Activated CD4-positive, alpha-beta T cell treated with anti-CD3 and anti-CD28 coated beads for 4 hours (primary cell): ENCODE measurements around the gene ARF1.

Experiments
- DNase-seq, 2 donors: peaks; one replicate each; pipeline ENCODE4 v3.0.0-alpha.2; 2020

The ARF1 gene

DNA sequence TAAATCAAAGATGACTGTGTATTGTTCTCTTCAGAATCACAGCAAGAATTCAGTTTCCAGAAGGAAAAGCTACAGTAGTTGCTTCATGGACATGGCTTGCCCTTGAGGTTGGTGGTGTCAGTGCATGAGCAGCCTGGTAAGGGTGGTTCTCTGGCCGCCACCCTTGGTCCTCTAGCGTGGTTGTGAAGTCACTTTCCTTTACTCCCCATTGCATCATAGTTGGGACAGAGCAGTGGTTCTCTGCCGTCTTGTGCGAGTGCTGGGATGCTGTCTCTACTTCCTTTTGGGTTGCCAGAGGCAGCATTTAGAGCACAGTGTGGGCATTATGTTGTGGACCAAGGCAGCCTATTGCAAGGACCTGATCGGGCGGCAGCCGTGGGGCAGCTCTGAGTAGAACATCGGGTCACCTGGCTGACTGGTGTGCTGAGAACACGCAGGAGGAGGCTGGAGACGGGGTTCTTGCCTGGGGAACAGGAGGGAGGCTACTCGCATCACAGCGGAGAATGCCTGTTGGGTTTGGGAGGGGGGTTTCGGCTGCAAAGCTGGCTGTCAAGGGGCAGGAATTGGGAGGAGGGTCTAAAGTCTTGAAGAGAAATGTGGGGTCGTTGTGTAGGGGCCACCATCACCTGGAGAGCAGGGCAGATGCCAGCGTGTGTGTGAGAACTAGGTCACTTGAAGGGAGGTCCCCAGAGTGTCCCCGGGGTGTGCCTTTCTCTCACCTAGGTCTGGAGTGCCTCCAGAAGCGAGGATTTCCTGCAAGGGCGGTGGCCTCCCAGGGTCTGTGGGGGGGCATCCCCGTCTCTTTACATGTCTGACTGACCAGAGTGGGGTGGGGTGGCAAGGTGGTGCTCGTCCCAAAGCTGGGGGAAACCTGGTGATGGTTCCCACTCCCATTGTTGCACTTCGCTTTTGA lies 6.3 kb downstream of the ARF1 start:
- no peak for DNase-seq

DNA sequence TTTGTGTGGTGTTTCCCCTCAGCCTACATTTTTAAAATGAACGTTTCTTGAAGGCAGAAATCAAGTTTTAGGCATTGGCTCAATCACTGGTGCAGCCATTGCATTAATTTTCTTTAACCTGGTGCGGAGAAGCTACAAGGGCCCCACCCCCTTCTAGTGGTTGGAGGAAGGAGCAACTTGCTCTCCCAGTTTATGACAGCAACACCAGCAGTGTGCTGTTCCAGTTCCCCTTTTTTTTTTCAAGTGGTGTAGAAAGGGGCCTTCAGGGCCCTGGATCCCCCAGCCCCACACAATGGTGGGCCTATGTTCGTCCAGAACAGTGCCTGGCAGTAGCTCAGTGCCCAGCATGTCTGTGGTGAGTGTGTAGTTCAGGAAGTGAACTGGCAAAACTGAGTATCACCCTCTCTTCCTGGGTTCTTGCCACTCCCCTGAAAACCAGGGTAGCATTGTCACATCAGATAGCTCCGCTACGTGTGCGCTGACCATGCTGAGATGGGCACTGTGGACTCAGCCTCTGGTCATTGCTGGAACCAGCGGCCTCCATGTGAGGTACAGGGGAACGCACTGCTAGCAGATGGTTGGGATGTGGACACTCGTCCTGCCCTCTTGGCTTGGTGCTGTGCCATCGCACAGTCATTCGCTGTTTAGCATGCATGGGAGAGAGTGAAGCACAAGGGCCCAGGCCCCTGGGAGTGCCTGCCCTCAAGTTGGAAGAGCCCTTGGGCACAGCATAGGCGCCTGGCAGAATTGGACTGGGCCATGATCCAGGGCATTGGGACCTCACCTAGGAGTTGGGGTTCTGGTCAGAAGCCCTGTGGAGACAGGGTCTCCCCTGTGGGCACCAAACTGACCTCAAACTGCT lies 7.2 kb downstream of the ARF1 start:
- no peak for DNase-seq

DNA sequence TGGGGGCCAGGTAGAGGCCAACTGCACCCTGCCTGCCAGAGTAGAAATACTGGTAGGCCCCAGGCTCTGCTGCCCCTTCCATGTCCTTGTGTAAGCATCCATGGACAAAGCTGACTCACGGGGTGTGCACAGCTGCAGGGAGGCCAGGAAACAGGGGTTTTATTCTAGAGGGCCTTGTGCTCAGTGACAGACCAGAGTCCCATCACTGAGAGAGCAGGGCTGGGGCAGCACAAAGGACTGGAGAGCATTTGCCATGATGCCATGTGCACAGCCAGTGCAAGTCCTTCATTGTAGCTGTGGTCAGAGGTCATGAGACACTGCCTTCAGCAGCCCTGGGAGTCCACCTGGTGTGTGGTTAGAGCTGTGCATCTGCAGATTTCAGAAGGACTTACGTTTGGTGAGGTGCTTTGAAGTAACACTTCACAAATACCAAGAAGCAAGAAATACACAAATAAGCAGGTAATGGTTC lies 8.1 kb downstream of the ARF1 start:
- DNase-seq, result no peak

DNA sequence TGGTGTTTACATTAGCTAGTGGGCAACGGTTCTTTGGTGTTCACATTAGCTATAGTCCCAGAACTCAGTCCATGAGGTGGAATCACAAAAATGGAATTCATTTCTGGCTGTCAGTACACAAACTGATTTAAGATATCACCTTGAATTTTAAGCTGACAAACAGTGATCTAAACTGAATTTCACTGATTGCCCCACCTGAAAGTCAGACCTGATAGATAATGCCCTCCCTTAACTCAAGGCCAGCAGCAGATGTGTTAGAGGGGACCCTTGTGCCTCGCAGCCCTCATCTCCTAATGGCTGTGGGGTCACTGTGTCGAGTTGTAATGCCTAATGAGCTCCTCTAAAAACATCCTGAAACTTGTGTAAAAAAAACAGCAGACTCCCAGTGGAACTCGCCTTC lies 8.6 kb downstream of the ARF1 start:
- DNase-seq, result no peak

DNA sequence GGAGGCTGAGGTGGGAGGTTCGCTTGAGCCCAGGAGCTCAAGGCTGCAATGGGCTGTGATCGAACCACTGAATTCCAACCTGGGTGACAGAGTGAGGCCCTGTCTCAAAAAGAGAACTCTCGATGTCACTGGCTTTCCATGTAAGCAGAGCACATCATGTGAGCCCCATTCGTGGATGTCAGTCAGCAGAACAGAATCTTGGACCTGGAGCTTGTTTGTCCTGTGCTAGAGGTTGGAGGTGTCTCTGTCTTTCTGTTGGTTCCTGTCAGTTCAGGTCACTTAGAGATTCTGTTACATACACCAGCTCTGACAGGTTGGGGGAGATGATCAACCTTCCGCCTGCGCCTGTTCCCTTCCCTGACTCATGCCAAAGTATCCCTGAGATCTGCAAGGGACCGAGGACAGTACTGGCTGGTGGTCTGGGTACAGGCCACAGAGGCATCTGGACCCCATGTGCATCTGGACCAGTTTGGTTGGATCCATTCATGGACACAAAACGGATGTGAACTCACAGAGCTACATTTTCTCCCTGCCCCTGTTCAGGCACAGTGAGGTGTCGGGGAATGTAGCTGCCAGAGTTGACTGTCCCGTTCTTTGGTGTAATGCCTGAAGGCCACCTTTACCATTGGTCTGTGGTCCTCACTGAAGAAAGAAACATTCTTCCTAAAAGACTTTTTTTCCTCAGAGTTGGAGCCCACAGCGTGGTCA lies 10.0 kb downstream of the ARF1 start:
- no peak for DNase-seq

DNA sequence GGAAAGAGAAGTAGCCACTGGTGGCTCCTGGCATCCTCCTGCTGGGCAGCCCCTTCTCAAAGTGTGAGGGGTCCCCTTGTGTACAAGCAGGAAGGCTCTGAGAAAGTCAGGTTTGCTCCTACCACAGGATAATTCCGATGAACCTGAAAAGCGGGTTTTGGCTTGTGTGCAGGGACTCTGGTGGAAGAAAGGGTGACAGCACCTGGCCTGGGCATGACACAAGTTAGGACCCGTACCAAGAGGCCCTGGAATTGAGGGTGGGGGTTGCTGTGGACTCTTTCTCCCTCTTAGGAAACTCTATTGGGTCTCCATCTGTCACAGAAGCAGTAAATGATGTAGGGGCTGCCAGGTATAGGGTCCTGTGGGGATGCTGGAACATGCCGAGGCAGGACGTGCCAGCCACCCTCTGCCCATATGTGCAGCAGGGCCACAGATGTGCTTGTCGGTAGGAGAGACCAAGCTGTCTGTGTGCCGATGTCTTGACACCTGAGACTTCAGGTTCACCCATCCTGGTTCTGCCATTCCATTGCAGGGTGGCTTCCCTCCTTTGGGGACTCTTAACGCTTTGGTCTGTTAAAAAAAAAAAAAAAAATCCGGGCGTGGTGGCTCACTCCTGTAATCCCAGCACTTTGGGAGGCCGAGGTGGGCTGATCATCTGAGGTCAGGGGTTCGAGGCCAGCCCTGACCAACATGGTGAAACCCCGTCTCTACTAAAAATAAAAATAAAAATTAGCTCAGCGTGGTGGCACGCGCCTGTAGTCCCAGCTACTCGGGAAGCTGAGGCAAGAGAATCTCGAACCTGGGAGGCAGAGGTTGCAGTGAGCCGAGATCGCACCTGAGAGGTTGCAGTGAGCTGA lies 10.8 kb downstream of the ARF1 start:
- no peak for DNase-seq

DNA sequence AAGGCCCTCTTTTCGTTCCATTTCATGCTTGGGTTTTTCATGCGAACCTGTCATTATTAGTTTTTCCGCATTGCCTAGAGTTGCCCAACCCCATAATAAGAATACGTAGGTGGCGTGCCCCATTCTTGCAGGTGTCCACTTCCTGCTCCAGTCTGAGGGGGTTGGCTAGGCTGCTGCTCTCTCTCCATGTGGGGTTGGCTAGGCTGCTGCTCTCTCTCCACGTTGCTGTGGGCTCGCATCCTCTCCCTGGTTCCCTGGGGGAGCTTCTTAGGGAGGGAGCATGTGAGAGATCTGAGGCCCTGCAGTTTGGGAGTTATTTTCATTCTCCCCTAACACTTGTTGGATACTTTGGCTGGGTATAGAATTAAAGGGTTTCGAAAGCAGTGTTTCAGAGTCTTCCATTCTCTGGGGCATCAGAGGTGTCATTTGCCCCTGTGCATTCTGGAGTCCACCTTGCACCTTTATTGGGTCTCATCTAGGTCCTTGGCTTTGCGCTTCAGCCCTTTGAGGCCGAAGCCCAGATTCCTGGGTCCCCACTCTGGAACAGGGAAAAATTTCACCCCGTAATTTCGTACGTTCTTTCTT lies 12.0 kb downstream of the ARF1 start:
- no peak for DNase-seq

DNA sequence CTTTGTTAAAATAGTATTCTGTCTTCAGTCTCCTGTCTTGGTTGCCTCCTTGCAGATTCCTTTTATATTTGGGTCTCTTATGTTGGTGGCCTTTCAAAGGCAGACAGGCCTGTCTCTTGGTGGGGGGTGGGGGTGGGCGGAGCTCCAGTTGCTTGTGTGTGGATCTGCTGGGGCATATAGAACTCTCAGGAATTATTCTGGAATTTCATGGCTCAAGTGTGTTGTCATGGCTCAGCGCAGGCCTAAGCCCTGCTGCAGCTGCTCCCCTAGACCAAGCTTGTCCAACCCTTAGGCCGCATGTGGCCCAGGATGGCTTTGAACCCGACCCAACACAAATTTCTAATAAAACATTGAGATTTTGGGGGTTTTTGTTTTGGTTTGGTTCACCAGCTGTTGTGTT lies 12.7 kb downstream of the ARF1 start:
- DNase-seq, result no peak

DNA sequence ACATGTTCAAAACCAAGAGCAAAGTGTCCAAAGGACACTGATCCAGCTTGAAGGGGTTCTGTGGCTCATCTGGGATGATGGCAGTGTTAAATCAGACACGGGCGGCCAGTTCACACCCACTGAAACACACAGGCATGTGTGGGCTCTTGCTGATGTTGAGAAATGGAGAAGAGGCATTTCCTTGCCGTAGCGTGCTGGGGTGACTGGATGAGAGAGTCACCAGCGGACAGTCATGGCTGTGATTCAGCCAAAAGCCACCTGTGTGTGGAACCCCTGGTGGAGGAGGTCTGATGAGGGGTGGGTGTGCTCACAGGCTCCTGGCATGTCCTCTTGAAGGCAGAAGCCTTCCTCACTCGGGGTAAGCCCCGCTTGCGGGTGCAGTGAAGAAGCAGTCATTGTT lies 13.4 kb downstream of the ARF1 start:
- DNase-seq, result no peak

DNA sequence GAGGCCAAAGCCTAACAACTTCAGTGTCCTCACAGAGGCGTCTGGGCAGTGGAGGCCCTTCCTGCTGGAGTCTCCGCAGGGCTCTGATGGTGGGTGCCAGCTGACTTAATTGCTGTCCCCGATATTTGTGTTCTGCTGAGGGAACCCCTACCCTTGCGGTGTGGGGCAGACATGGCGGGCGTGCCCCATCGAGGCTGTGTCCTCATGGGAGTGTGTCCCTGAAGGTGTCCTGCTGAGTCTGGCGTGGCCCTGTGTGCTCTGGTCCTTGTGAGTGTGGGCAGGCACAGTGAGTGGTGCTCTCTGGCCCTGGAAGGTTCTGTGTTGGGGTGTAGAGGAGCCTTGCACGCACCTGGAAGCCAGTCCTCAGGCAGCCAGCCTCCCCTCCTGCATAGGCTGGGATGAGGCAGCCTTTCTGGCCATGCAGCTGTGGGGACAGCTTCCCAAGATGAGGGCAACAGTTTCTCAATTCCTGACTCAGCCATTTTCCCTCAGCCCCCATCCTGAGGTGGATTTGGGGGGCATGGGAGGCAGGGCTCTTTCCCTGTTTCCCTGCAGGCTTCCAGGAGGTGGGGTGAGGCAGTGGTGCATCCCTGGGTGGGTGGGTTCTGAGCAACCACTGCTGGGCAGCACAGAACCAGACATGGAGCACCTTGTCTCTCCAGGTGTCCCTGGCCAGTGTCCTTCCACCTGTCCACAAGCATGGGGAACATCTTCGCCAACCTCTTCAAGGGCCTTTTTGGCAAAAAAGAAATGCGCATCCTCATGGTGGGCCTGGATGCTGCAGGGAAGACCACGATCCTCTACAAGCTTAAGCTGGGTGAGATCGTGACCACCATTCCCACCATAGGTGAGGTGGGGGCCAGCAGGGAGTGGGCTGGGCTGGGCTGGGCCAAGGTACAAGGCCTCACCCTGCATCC lies 14.2 kb downstream of the ARF1 start:
- DNase-seq, result no peak

DNA sequence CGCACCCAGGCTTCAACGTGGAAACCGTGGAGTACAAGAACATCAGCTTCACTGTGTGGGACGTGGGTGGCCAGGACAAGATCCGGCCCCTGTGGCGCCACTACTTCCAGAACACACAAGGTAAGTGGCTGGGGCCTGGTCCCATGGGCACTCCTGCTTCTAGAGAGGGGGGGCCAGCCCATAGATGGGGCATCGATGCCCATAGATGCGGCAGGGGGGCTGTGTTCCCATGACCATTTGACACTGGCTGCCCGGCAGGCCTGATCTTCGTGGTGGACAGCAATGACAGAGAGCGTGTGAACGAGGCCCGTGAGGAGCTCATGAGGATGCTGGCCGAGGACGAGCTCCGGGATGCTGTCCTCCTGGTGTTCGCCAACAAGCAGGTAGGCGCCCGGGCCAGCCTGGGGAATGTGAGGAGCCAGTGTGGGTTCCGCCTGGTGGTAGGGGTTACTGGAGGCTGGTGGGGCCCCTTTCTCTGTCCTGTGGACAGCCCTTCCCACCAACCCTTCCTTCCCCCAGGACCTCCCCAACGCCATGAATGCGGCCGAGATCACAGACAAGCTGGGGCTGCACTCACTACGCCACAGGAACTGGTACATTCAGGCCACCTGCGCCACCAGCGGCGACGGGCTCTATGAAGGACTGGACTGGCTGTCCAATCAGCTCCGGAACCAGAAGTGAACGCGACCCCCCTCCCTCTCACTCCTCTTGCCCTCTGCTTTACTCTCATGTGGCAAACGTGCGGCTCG lies 15.0 kb downstream of the ARF1 start:
- DNase-seq, result peak in 1 of 2 donors; percentile 0

DNA sequence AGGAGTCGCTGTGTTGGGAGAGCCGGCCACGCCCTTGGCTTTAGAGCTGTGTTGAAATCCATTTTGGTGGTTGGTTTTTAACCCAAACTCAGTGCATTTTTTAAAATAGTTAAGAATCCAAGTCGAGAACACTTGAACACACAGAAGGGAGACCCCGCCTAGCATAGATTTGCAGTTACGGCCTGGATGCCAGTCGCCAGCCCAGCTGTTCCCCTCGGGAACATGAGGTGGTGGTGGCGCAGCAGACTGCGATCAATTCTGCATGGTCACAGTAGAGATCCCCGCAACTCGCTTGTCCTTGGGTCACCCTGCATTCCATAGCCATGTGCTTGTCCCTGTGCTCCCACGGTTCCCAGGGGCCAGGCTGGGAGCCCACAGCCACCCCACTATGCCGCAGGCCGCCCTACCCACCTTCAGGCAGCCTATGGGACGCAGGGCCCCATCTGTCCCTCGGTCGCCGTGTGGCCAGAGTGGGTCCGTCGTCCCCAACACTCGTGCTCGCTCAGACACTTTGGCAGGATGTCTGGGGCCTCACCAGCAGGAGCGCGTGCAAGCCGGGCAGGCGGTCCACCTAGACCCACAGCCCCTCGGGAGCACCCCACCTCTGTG lies 15.9 kb downstream of the ARF1 start:
- DNase-seq, result no peak

DNA sequence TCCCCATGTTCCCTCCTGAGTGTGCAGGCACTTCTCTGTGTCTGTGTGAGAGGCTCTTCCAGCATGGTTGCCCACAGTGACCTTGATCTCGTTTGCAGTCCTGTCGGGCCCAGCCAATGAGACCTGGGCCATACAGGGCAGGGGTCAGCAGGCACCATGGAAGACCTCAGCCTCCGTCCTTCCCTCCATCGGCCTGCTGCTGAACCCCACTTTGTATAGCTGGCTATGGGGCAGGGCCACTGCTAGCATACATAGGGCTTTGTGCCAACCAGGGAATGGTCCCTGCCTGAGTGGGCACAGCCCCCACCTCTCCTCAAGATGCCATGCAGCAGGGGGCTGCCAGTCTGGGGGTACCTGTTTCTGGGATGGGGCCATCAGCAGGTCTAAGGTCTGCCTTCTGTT lies 16.8 kb downstream of the ARF1 start:
- DNase-seq, result no peak

DNA sequence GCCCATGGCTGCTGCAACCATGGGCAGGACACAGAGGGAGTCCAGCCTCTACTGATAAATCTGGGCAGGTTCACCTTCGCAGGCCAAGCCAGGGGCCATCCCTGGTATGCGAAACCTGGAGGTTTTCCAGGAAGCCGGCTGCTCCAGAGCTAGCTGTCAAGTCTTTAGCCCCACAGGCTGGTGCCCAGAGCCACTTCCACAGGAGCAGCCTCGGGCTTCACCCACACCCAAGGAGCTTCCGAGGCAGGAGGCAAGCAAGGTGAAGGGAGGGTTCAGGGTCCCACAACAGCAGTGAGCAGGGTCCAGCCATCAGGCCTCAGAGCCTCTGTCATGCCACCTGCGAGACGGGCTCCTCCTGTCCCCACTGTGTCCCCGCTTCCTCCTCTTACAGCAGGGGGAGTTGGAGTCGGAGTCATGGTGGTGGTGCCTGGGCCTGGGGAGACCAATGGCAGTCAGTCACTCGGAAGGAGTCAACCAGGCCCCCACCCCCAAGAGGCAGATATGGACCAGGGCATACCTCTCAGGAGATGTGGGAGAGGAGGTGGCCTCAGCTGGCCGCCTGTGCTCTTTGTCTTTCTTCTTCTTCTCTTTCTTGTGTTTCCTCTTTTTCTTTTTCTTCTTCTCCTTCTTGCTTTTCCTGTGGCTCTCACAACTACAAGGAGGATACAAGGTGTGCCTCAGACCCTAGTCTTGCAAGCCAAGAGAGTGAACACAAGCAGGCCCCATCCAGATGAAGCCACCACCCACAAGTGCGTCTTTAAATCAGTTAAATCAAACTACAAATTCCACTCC lies 18.5 kb downstream of the ARF1 start:
- no peak for DNase-seq

DNA sequence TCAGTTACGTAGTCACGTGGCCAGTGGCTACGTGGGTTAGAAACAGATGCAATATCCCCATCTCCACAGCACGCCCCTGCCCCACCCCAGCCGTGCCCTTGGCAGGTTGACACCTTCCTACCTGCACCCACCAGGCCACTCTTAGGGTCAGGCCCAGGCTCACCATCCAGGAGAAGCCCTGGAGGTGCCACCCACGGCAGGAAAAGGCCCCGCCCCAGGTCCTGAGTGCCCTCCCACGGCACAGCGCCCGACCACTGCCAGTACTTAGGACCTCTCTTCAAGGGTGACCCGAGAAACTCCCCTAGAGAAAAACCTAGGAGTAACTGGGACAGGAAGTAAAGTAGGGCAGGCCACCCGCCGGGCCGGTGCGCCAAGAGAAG lies 19.1 kb downstream of the ARF1 start:
- no peak for DNase-seq

DNA sequence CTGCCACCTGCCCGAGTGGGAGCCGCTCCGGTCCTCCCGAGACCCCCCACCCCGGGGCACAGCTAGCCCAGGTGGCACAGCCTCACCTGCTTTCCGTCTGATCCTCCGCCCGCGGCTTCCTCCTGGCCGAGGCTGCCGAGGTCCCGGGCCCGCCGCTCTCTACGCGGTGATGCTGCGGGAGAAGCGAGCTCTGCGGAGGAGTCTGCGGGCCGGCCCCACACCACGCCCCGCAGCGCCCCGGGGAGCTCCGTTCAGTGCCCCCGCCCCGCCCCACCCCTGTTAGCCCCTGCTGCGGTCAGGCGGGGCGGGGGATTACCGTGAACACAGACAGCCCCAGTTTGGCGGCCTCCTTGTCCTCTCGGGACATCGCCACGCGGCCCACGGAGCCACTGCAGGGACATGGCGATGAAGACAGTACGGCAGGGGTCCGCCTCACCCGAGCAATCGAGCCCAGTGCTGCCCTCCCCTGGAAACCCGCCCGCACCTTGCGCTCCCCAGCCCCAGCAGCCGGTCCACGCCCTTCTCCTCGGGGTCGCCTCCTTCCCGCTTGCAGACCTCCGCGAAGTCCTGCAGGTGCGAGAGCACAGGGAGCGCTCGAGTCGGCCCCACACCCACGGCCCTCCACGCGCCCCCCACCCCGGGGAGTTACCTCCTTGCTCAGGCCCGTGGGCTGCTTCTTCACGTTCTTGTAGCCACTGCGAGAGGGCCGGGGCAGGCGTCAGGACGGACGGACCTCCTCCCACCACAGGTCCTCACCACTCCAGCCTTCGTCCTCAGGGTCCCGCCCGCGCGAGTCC lies 19.7 kb downstream of the ARF1 start:
- peak; percentile 46 to 56 for DNase-seq

DNA sequence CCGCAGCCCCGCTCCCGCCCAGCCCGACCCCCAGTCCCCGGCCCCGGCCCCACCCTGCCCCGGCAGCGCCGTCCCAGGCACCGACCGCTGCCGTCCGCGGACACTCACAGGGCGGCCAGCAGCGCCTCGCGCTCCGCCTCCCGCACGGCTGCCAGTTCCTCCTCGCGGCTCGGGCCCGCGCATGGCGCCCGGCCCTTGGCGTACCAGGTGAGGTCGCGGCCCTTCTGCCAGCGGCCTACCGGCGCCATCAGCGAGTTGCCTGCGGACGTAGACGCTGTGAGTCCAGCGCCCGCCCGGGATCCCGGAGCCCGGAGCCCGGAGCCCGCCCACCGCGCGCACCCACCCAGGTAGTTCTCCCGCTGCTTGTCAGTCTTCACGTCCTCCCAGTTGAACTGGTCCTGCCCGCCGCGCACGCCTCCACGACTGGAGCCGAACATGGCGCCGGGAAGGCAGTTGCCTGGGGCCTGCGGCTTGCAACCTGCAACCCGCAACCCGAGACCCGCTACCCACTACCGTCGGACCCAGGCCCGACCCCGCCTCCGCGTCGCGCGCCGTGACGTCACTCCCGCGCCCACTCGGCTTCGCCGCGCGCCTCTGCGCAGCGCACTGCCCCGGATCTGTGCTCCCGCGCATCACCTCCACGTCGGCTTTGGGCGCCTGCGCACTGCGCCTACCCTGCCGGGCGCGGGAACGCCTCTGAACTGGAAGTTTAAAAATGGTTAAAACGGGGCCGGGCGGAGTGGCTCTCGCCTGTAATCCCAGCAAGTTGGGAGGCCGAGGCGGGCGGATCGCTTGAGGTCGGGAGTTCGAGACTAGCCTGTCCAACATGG lies 20.5 kb downstream of the ARF1 start, which contains the start of gene C1orf35:
Gene C1orf35, minus strand, starts transcription at position 535 of the 830 bp plus-strand sequence. Its CDS starts 98 bp downstream, at position 437.
- DNase-seq, result peak; percentile 91 to 92
